ENCODE results near the gene MXI1.
"Not testable (repeated sequence)": the region's sequence is repeated elsewhere in the genome, so short reads cannot be mapped to it uniquely, and the experiment has no call there.

The MXI1 gene

DNA sequence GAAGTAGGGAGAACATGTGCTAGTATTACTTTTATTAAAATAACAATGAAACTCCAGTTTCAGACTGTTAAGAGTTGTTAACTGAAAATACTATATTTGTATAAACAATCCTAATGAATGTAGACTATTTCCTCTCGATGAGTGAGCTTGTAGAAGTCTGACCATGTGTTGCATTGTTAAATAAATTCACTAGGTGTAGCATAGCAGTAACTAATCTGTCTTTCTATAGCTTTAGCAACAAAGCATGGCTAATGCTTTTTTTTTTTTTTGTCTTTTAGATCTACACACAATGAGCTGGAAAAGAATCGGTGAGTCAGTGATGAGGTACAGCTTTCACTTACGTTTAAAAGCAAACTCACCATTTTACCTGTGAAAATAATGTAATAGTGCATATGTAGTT lies 37.1 kb downstream of the MXI1 start:
- Histone ChIP-seq H3K9me3 (ENCODE audit: control extremely low read depth in 1 of 5, control insufficient read depth in 4 of 5, insufficient read depth in 2 of 5, low read depth in 1 of 5, low read length in 4 of 5) (no peaks in the 10 kb centered on the region), H3K4me1 (ENCODE audit: control extremely low read depth in 1 of 4, control insufficient read depth in 4 of 4, insufficient read depth in 4 of 4, low read length in 3 of 4) (no peaks in the 10 kb centered on the region), H3K27ac (ENCODE audit: insufficient read depth in 1 of 2, low read depth in 1 of 2, low read length in 2 of 2, poor library complexity in 1 of 2, severe bottlenecking in 2 of 2) (no peak overlapping the region), H3K27me3 (replicated peaks in 2 of 5; ENCODE audit: control insufficient read depth in 4 of 5, insufficient read depth in 5 of 5, low read length in 4 of 5) (no peaks in the 10 kb centered on the region), H3K4me3 (ENCODE audit: control insufficient read depth in 1 of 7, extremely low read depth in 1 of 7, insufficient read depth in 4 of 7, low read depth in 2 of 7, low read length in 6 of 7) (no peak overlapping the region), H3K36me3 (ENCODE audit: control insufficient read depth in 4 of 4, insufficient read depth in 4 of 4, low read length in 3 of 4) (peaks cover 0 to 6% (median 0%) of the 10 kb centered on the region in 4 experiments)
- CTCF ChIA-PET: interaction anchor here (1.3 to 2.5 kb wide), 5 partner anchors 11 to 35 kb away, joined by 3 to 10 read pairs (median 5); no protein-coding TSS in a partner anchor
- DNase-seq: no peak
- POLR2A ChIA-PET: no interaction called here
- WGBS (ENCODE audit: insufficient coverage): no CpG with 5 or more reads among the region's 3 CpGs

DNA sequence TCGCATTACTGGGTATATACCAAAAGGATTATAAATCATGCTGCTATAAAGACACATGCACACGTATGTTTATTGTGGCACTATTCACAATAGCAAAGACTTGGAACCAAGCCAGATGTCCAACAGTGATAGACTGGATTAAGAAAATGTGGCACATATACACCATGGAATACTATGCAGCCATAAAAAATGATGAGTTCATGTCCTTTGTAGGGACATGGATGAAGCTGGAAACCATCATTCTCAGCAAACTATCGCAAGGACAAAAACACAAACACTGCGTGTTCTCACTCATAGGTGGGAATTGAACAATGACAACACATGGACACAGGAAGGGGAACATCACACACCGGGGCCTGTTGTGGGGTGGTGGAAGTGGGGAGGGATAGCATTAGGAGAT lies 40.4 kb downstream of the MXI1 start:
- H3K27ac ChIP-seq (ENCODE audit: insufficient read depth in 1 of 2, low read depth in 1 of 2, low read length in 2 of 2, poor library complexity in 1 of 2, severe bottlenecking in 2 of 2); H3K9me3 ChIP-seq (ENCODE audit: control extremely low read depth in 1 of 5, control insufficient read depth in 4 of 5, insufficient read depth in 2 of 5, low read depth in 1 of 5, low read length in 4 of 5); H3K4me1 ChIP-seq (ENCODE audit: control extremely low read depth in 1 of 4, control insufficient read depth in 4 of 4, insufficient read depth in 4 of 4, low read length in 3 of 4); H3K27me3 ChIP-seq (replicated peaks in 2 of 5; ENCODE audit: control insufficient read depth in 4 of 5, insufficient read depth in 5 of 5, low read length in 4 of 5); H3K36me3 ChIP-seq (ENCODE audit: control insufficient read depth in 4 of 4, insufficient read depth in 4 of 4, low read length in 3 of 4); DNase-seq; CTCF ChIA-PET; H3K4me3 ChIP-seq (ENCODE audit: control insufficient read depth in 1 of 7, extremely low read depth in 1 of 7, insufficient read depth in 4 of 7, low read depth in 2 of 7, low read length in 6 of 7); POLR2A ChIA-PET: not testable (repeated sequence)
- 100% methylated on average over 1 of the region's 5 CpGs for WGBS (ENCODE audit: insufficient coverage)

DNA sequence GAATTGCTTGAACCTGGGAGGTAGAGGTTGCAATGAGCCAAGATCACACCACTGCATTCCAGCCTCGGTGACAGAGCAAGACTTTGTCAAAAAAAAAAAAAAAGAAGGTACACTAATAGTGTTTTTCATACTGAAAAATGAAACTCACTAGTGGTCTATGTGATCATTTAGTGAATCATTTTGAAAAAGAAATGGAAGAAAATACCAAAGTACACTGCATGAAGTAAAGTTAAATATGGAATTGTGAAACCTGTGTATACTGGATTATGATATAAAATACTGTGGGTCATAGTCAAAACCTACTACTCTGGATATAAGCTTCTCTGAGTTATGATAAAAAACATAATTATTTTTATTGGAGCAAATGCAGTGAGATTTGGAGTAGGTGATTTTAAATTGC lies 42.1 kb downstream of the MXI1 start:
- CTCF ChIA-PET: interaction anchor here (0.8 to 1.5 kb wide), 4 partner anchors 25 to 111 kb away, joined by 3 to 4 read pairs (median 4); partner anchors contain the start of gene MXI1
- H3K4me1 ChIP-seq (ENCODE audit: control extremely low read depth in 1 of 4, control insufficient read depth in 4 of 4, insufficient read depth in 4 of 4, low read length in 3 of 4); H3K4me3 ChIP-seq (ENCODE audit: control insufficient read depth in 1 of 7, extremely low read depth in 1 of 7, insufficient read depth in 4 of 7, low read depth in 2 of 7, low read length in 6 of 7); H3K27me3 ChIP-seq (replicated peaks in 2 of 5; ENCODE audit: control insufficient read depth in 4 of 5, insufficient read depth in 5 of 5, low read length in 4 of 5); DNase-seq; H3K9me3 ChIP-seq (ENCODE audit: control extremely low read depth in 1 of 5, control insufficient read depth in 4 of 5, insufficient read depth in 2 of 5, low read depth in 1 of 5, low read length in 4 of 5); H3K36me3 ChIP-seq (ENCODE audit: control insufficient read depth in 4 of 4, insufficient read depth in 4 of 4, low read length in 3 of 4); H3K27ac ChIP-seq (ENCODE audit: insufficient read depth in 1 of 2, low read depth in 1 of 2, low read length in 2 of 2, poor library complexity in 1 of 2, severe bottlenecking in 2 of 2): not testable (repeated sequence)
- POLR2A ChIA-PET: interaction anchor here (0.6 kb wide), 1 partner anchor 43 kb away, joined by 3 read pairs; no protein-coding TSS in a partner anchor
- no CpG with 5 or more reads among the region's 1 CpG for WGBS (ENCODE audit: insufficient coverage)

DNA sequence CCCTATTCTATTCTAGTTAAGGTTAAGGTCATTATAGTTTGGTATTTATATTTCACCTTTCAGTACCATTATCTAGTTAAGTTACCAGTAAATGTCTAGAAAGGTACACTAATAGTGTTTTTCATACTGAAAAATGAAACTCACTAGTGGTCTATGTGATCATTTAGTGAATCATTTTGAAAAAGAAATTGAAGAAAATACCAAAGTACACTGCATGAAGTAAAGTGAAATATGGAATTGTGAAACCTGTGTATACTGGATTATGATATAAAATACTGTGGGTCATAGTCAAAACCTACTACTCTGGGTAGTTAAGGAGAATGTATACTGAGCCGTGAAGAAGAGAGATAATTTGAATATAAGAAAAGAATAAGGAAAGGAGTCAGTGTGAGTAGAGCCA lies 44.0 kb downstream of the MXI1 start:
- H3K27me3 ChIP-seq (replicated peaks in 2 of 5; ENCODE audit: control insufficient read depth in 4 of 5, insufficient read depth in 5 of 5, low read length in 4 of 5); H3K4me1 ChIP-seq (ENCODE audit: control extremely low read depth in 1 of 4, control insufficient read depth in 4 of 4, insufficient read depth in 4 of 4, low read length in 3 of 4); H3K36me3 ChIP-seq (ENCODE audit: control insufficient read depth in 4 of 4, insufficient read depth in 4 of 4, low read length in 3 of 4); H3K9me3 ChIP-seq (ENCODE audit: control extremely low read depth in 1 of 5, control insufficient read depth in 4 of 5, insufficient read depth in 2 of 5, low read depth in 1 of 5, low read length in 4 of 5); H3K27ac ChIP-seq (ENCODE audit: insufficient read depth in 1 of 2, low read depth in 1 of 2, low read length in 2 of 2, poor library complexity in 1 of 2, severe bottlenecking in 2 of 2); DNase-seq; POLR2A ChIA-PET; H3K4me3 ChIP-seq (ENCODE audit: control insufficient read depth in 1 of 7, extremely low read depth in 1 of 7, insufficient read depth in 4 of 7, low read depth in 2 of 7, low read length in 6 of 7): not testable (repeated sequence)
- CTCF ChIA-PET: interaction anchor here (1.0 kb wide), 1 partner anchor 114 kb away, joined by 6 read pairs; no protein-coding TSS in a partner anchor
- 90% methylated on average over 1 of the region's 1 CpG for WGBS (ENCODE audit: insufficient coverage)

DNA sequence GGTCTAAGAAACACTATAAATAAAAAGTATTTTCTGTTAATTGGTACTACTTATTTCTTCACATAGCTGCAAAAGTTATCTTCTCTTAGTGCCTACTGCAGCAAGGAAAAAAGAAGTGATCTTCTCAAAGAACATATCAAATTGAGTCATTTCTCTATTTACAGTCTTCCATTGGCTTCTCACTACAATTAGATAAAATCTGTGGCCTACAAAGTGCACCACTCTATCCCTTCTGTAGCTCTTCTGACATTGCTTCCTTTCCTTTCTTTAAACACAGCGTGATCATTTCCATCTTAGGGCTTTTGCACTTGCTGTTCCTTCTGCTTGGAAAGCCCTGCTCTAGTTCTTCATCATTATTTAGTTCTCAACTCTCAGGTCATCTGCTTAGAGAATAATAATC lies 44.7 kb downstream of the MXI1 start:
- no peak for DNase-seq
- Histone ChIP-seq H3K36me3 (ENCODE audit: control insufficient read depth in 4 of 4, insufficient read depth in 4 of 4, low read length in 3 of 4) (peaks cover 0 to 3% (median 0%) of the 10 kb centered on the region in 4 experiments), H3K4me3 (ENCODE audit: control insufficient read depth in 1 of 7, extremely low read depth in 1 of 7, insufficient read depth in 4 of 7, low read depth in 2 of 7, low read length in 6 of 7) (no peak overlapping the region), H3K27ac (ENCODE audit: insufficient read depth in 1 of 2, low read depth in 1 of 2, low read length in 2 of 2, poor library complexity in 1 of 2, severe bottlenecking in 2 of 2) (no peak overlapping the region), H3K27me3 (replicated peaks in 2 of 5; ENCODE audit: control insufficient read depth in 4 of 5, insufficient read depth in 5 of 5, low read length in 4 of 5) (no peaks in the 10 kb centered on the region), H3K9me3 (ENCODE audit: control extremely low read depth in 1 of 5, control insufficient read depth in 4 of 5, insufficient read depth in 2 of 5, low read depth in 1 of 5, low read length in 4 of 5) (peaks cover 0 to 2% (median 0%) of the 10 kb centered on the region in 5 experiments), H3K4me1 (ENCODE audit: control extremely low read depth in 1 of 4, control insufficient read depth in 4 of 4, insufficient read depth in 4 of 4, low read length in 3 of 4) (peaks cover 0 to 1% (median 0%) of the 10 kb centered on the region in 4 experiments)
- CTCF ChIA-PET: no interaction called here
- WGBS (ENCODE audit: insufficient coverage): 89% methylated on average over 1 of the region's 1 CpG
- POLR2A ChIA-PET: no interaction called here

DNA sequence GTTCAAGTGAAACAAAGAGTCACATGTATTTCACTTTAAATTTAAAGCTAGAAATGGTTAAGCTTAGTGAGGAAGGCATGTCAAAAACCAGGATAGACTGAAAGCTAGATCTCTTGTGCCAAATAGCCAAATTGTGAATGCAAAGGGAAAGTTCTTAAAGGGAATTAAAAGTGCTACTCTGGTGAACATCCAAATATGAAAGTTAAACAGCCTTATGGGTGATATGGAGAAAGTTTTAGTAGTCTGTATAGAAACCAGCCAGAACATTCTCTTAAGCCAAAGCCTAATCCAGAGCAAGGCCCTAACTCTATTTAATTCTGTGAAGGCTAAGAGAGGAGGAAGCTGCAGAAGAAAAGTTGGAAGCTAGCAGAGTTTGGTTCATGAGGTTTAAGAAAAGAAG lies 47.1 kb downstream of the MXI1 start:
- ChIA-PET CTCF (interaction anchor here (0.8 to 1.5 kb wide), 4 partner anchors 13 to 116 kb away, joined by 3 to 4 read pairs (median 3); no protein-coding TSS in a partner anchor), POLR2A (no interaction called here)
- peaks cover 0 to 1% (median 0%) of the 10 kb centered on the region in 4 experiments for H3K4me1 ChIP-seq (ENCODE audit: control extremely low read depth in 1 of 4, control insufficient read depth in 4 of 4, insufficient read depth in 4 of 4, low read length in 3 of 4)
- H3K27ac ChIP-seq (ENCODE audit: insufficient read depth in 1 of 2, low read depth in 1 of 2, low read length in 2 of 2, poor library complexity in 1 of 2, severe bottlenecking in 2 of 2): no peak overlapping the region
- peaks cover 0 to 3% (median 0%) of the 10 kb centered on the region in 4 experiments for H3K36me3 ChIP-seq (ENCODE audit: control insufficient read depth in 4 of 4, insufficient read depth in 4 of 4, low read length in 3 of 4)
- peaks cover 0 to 2% (median 0%) of the 10 kb centered on the region in 5 experiments for H3K9me3 ChIP-seq (ENCODE audit: control extremely low read depth in 1 of 5, control insufficient read depth in 4 of 5, insufficient read depth in 2 of 5, low read depth in 1 of 5, low read length in 4 of 5)
- H3K27me3 ChIP-seq (replicated peaks in 2 of 5; ENCODE audit: control insufficient read depth in 4 of 5, insufficient read depth in 5 of 5, low read length in 4 of 5): no peaks in the 10 kb centered on the region
- no peak for DNase-seq
- H3K4me3 ChIP-seq (ENCODE audit: control insufficient read depth in 1 of 7, extremely low read depth in 1 of 7, insufficient read depth in 4 of 7, low read depth in 2 of 7, low read length in 6 of 7): no peak overlapping the region

DNA sequence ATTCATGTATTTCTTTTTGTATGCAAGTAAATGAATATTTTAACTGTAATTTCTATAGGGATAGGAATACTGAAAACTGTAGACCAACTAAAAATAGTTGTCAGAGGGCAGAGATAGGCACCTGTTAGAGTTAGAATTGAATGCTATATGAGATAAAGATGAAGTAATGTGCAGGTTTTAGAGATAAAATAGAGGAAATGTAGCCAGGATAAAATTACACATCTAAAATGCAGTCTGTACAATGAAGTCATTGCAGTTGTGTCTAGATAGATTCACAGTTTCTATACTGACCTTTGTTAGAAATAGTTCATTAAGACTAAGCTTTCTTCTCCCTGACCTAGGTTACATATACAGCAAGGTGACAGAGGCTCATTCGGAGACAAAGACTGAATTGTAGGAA lies 51.1 kb downstream of the MXI1 start:
- DNase-seq: peak in 1 of 3 donors; percentile 16
- WGBS (ENCODE audit: insufficient coverage): no CpG with 5 or more reads among the region's 1 CpG
- Histone ChIP-seq H3K36me3 (ENCODE audit: control insufficient read depth in 4 of 4, insufficient read depth in 4 of 4, low read length in 3 of 4) (no peaks in the 10 kb centered on the region), H3K9me3 (ENCODE audit: control extremely low read depth in 1 of 5, control insufficient read depth in 4 of 5, insufficient read depth in 2 of 5, low read depth in 1 of 5, low read length in 4 of 5) (peaks cover 0 to 2% (median 0%) of the 10 kb centered on the region in 5 experiments), H3K27ac (ENCODE audit: insufficient read depth in 1 of 2, low read depth in 1 of 2, low read length in 2 of 2, poor library complexity in 1 of 2, severe bottlenecking in 2 of 2) (no peak overlapping the region), H3K4me1 (ENCODE audit: control extremely low read depth in 1 of 4, control insufficient read depth in 4 of 4, insufficient read depth in 4 of 4, low read length in 3 of 4) (peaks cover 0 to 3% (median under 1%) of the 10 kb centered on the region in 4 experiments), H3K27me3 (replicated peaks in 2 of 5; ENCODE audit: control insufficient read depth in 4 of 5, insufficient read depth in 5 of 5, low read length in 4 of 5) (no peaks in the 10 kb centered on the region), H3K4me3 (ENCODE audit: control insufficient read depth in 1 of 7, extremely low read depth in 1 of 7, insufficient read depth in 4 of 7, low read depth in 2 of 7, low read length in 6 of 7) (no peak overlapping the region)
- POLR2A ChIA-PET: interaction anchor here (0.6 kb wide), 1 partner anchor 116 kb away, joined by 3 read pairs; no protein-coding TSS in a partner anchor
- CTCF ChIA-PET: interaction anchor here (0.9 to 1.5 kb wide), 5 partner anchors 8 to 51 kb away, joined by 3 to 5 read pairs (median 3); partner anchors contain the start of gene MXI1

Data from common myeloid progenitor, CD34-positive (primary cell).